ENCODE data around the gene CERKL.
A peak's percentile ranks its signal among the peaks of the same experiment; 100 is the strongest.

Gene CERKL

GRCh38 chr2:181674461-181674860, 17.6 kb upstream of the CERKL start:
- no peak for FAIRE-seq
- no peak for DNase-seq (ENCODE audit: insufficient read length)
- TF ChIP-seq TAF1 (IDR thresholded peaks at IDR 0.05; ENCODE audit: borderline replicate concordance, low read depth, low read length) (no peak), POLR2AphosphoS5 (IDR thresholded peaks at IDR 0.05; ENCODE audit: low read depth, low read length) (no peak), POLR2A (IDR thresholded peaks at IDR 0.05; ENCODE audit: low read depth, low read length) (no peak)

GRCh38 chr2:181673173-181673572, 16.3 kb upstream of the CERKL start:
- DNase-seq (ENCODE audit: insufficient read length) (no peak), FAIRE-seq (peak; percentile 81)
- TF ChIP-seq TAF1 (IDR thresholded peaks at IDR 0.05; ENCODE audit: borderline replicate concordance, low read depth, low read length) (no peak), POLR2AphosphoS5 (IDR thresholded peaks at IDR 0.05; ENCODE audit: low read depth, low read length) (no peak), POLR2A (IDR thresholded peaks at IDR 0.05; ENCODE audit: low read depth, low read length) (no peak)

GRCh38 chr2:181672255-181673008, 15.5 kb upstream of the CERKL start:
- DNase-seq (ENCODE audit: insufficient read length) = no peak
- TF ChIP-seq TAF1 (IDR thresholded peaks at IDR 0.05; ENCODE audit: borderline replicate concordance, low read depth, low read length) = no peak
- TF ChIP-seq POLR2A (IDR thresholded peaks at IDR 0.05; ENCODE audit: low read depth, low read length) = no peak
- TF ChIP-seq POLR2AphosphoS5 (IDR thresholded peaks at IDR 0.05; ENCODE audit: low read depth, low read length) = no peak
- peak; percentile 70 for FAIRE-seq

GRCh38 chr2:181670632-181671031, 13.7 kb upstream of the CERKL start:
- DNase-seq (ENCODE audit: insufficient read length) (no peak), FAIRE-seq (no peak)
- TF ChIP-seq POLR2AphosphoS5 (IDR thresholded peaks at IDR 0.05; ENCODE audit: low read depth, low read length) (no peak), POLR2A (IDR thresholded peaks at IDR 0.05; ENCODE audit: low read depth, low read length) (no peak), TAF1 (IDR thresholded peaks at IDR 0.05; ENCODE audit: borderline replicate concordance, low read depth, low read length) (no peak)

GRCh38 chr2:181667234-181667633, 10.3 kb upstream of the CERKL start:
- FAIRE-seq (no peak), DNase-seq (ENCODE audit: insufficient read length) (no peak)
- TF ChIP-seq POLR2AphosphoS5 (IDR thresholded peaks at IDR 0.05; ENCODE audit: low read depth, low read length) (no peak), POLR2A (IDR thresholded peaks at IDR 0.05; ENCODE audit: low read depth, low read length) (no peak), TAF1 (IDR thresholded peaks at IDR 0.05; ENCODE audit: borderline replicate concordance, low read depth, low read length) (no peak)

- no peak for TF ChIP-seq TAF1 (IDR thresholded peaks at IDR 0.05; ENCODE audit: borderline replicate concordance, low read depth, low read length)
- TF ChIP-seq POLR2A (IDR thresholded peaks at IDR 0.05; ENCODE audit: low read depth, low read length) = no peak
- TF ChIP-seq POLR2AphosphoS5 (IDR thresholded peaks at IDR 0.05; ENCODE audit: low read depth, low read length) = no peak
- no peak for FAIRE-seq
- no peak for DNase-seq (ENCODE audit: insufficient read length)
Measured at GRCh38 chr2:181662287-181662686, 5.4 kb upstream of the CERKL start.

GRCh38 chr2:181660181-181660580, 3.3 kb upstream of the CERKL start:
- FAIRE-seq (no peak), DNase-seq (ENCODE audit: insufficient read length) (no peak)
- no peak for TF ChIP-seq POLR2A (IDR thresholded peaks at IDR 0.05; ENCODE audit: low read depth, low read length)
- TF ChIP-seq TAF1 (IDR thresholded peaks at IDR 0.05; ENCODE audit: borderline replicate concordance, low read depth, low read length) = no peak
- TF ChIP-seq POLR2AphosphoS5 (IDR thresholded peaks at IDR 0.05; ENCODE audit: low read depth, low read length) = no peak

GRCh38 chr2:181658444-181658843, 1.5 kb upstream of the CERKL start:
- no peak for TF ChIP-seq POLR2A (IDR thresholded peaks at IDR 0.05; ENCODE audit: low read depth, low read length)
- TF ChIP-seq POLR2AphosphoS5 (IDR thresholded peaks at IDR 0.05; ENCODE audit: low read depth, low read length) = no peak
- TF ChIP-seq TAF1 (IDR thresholded peaks at IDR 0.05; ENCODE audit: borderline replicate concordance, low read depth, low read length) = no peak

GRCh38 chr2:181657379-181657778, 474 bp upstream of the CERKL start:
- peak; percentile 5 for FAIRE-seq
- TF ChIP-seq POLR2A (IDR thresholded peaks at IDR 0.05; ENCODE audit: low read depth, low read length) (no peak), POLR2AphosphoS5 (IDR thresholded peaks at IDR 0.05; ENCODE audit: low read depth, low read length) (no peak), TAF1 (IDR thresholded peaks at IDR 0.05; ENCODE audit: borderline replicate concordance, low read depth, low read length) (no peak)
- DNase-seq (ENCODE audit: insufficient read length) = no peak

More at GRCh38 chr2:181658444-181658843, 1.5 kb upstream of the CERKL start:
- no peak for DNase-seq (ENCODE audit: insufficient read length)
- FAIRE-seq = no peak

- no peak for TF ChIP-seq TAF1 (IDR thresholded peaks at IDR 0.05; ENCODE audit: borderline replicate concordance, low read depth, low read length)
- no peak for TF ChIP-seq POLR2A (IDR thresholded peaks at IDR 0.05; ENCODE audit: low read depth, low read length)
- no peak for TF ChIP-seq POLR2AphosphoS5 (IDR thresholded peaks at IDR 0.05; ENCODE audit: low read depth, low read length)
- DNase-seq (ENCODE audit: insufficient read length) (no peak), FAIRE-seq (no peak)
Measured at GRCh38 chr2:181655519-181655918, 1.4 kb downstream of the CERKL start.

GRCh38 chr2:181649436-181649979, 7.4 kb downstream of the CERKL start:
- peak; percentile 9 for FAIRE-seq
- DNase-seq (ENCODE audit: insufficient read length) = no peak
- TF ChIP-seq POLR2A (IDR thresholded peaks at IDR 0.05; ENCODE audit: low read depth, low read length) (no peak), TAF1 (IDR thresholded peaks at IDR 0.05; ENCODE audit: borderline replicate concordance, low read depth, low read length) (no peak), POLR2AphosphoS5 (IDR thresholded peaks at IDR 0.05; ENCODE audit: low read depth, low read length) (no peak)

All from GM12892 (cell line).